Mucosa of rectum (tissue), 2 donors: ENCODE measurements around the gene HTR1D.
"Not testable (repeated sequence)": the region's sequence is repeated elsewhere in the genome, so short reads cannot be mapped to it uniquely, and the experiment has no call there.

Experiments used
- H3K27ac ChIP-seq, 2 donors: one replicate each; pipeline ENCODE4 v1.7.0; 2013; ENCODE audit warnings: inconsistent platforms in 2 of 2, low read depth in 2 of 2, low read length in 2 of 2
- H3K27me3 ChIP-seq, 2 donors: one replicate each; pipeline ENCODE4 v1.7.0; 2013; ENCODE audit warnings: low read length in 2 of 2; ENCODE audit not compliant: control insufficient read depth in 2 of 2, insufficient read depth in 2 of 2
- H3K36me3 ChIP-seq, 2 donors: one replicate each; pipeline ENCODE4 v1.7.0; 2013; ENCODE audit warnings: low read length in 2 of 2; ENCODE audit not compliant: control insufficient read depth in 2 of 2, insufficient read depth in 2 of 2
- H3K4me1 ChIP-seq, 2 donors: one replicate each; pipeline ENCODE4 v1.7.0; 2013; ENCODE audit warnings: low read length in 2 of 2, mild to moderate bottlenecking in 1 of 2; ENCODE audit not compliant: control insufficient read depth in 2 of 2, insufficient read depth in 2 of 2
- H3K4me3 ChIP-seq, 2 donors: one replicate each; pipeline ENCODE4 v1.7.0; 2013; ENCODE audit warnings: low read length in 2 of 2
- H3K9ac ChIP-seq, 2 donors: one replicate each; pipeline ENCODE4 v1.7.0; 2013; ENCODE audit warnings: low read length in 2 of 2, low read depth in 1 of 2, mild to moderate bottlenecking in 1 of 2
- H3K9me3 ChIP-seq, 2 donors: one replicate each; pipeline ENCODE4 v1.7.0; 2013; ENCODE audit warnings: low read length in 2 of 2; ENCODE audit not compliant: control insufficient read depth in 2 of 2
- donor health status: healthy.
- donor health status: Normal muscosa, but diverticular disease.

The HTR1D gene

DNA sequence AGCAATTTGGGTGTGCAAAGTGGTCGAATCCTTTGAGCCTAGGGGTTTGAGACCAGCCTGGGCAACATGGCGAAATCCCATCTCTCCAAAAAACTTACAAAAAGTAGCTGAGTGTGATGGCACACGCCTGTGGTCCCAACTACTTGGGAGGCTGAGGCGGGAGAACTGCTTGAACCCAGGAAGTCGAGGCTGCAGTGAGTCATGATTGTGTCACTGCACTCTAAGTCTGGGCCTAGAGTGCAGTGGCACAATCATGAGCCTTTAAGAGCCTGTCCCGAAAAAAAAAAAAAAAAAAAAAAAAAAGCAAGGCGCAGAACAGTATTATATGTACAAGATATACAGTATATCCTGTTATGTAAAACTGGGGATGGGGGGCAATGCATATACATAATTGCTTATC is 25.1 kb upstream of the HTR1D start:
- H3K36me3 ChIP-seq: no peaks in the 10 kb centered on the region
- H3K4me3 ChIP-seq: no peak overlapping the region
- no peak overlapping the region for H3K9ac ChIP-seq
- no peaks in the 10 kb centered on the region for H3K9me3 ChIP-seq
- H3K4me1 ChIP-seq: no peaks in the 10 kb centered on the region
- no peaks in the 10 kb centered on the region for H3K27me3 ChIP-seq
- no peak overlapping the region for H3K27ac ChIP-seq

DNA sequence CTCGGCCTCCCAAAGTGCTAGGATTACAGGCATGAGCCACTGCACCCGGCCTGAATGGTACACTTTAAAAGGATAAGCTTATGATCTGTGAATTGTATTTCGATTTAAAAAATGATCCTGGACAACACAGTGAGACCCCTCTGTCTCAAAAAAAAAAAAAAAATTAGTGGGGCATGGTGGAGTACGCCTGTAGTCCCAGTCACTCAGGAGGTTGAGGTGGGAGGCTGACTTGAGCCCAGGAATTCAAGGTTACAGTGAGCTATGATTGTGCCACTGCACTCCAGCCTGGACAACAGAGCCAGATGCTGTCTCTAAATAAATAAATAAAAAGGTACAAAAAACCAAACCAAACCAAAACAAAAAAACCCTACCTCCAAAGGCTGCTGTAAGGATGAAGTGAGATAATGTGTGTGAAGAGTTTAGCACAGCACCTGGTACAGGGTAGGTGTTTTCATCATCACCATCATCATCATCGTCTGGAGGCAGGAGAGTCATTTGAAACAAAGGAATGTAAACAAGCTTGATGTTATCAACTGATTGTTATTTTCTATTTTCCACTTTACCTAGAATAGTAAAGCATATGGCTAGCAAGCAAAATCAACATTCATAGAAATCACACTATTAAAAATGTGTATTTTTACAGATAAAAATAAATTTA is 22.5 kb upstream of the HTR1D start:
- Histone ChIP-seq H3K36me3 (no peaks in the 10 kb centered on the region), H3K4me1 (no peaks in the 10 kb centered on the region), H3K27me3 (no peaks in the 10 kb centered on the region), H3K9me3 (no peaks in the 10 kb centered on the region), H3K4me3 (no peak overlapping the region), H3K9ac (no peak overlapping the region), H3K27ac (no peak overlapping the region)

DNA sequence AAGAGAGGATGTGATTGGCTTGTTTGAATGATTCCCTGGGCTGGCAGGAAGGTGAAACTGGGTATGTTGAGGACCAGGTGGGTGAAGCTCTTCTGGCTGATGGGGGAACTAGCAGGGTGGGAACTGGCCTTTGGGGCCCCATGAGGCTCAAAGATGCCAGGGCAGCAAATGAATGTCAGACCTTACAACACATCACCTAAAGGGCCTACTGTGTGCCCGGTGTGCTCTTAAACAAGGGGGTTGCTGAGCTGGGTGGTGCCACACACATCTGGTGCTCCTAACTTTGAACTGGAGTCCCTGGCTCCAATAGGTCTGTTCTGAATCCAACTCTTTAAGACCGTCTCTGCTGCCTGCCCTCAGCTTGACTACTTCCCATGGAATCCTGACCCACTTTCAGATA is 21.3 kb upstream of the HTR1D start:
- no peaks in the 10 kb centered on the region for H3K27me3 ChIP-seq
- no peak overlapping the region for H3K4me3 ChIP-seq
- no peaks in the 10 kb centered on the region for H3K36me3 ChIP-seq
- H3K9ac ChIP-seq: no peak overlapping the region
- no peaks in the 10 kb centered on the region for H3K9me3 ChIP-seq
- H3K27ac ChIP-seq: no peak overlapping the region
- H3K4me1 ChIP-seq: no peaks in the 10 kb centered on the region

DNA sequence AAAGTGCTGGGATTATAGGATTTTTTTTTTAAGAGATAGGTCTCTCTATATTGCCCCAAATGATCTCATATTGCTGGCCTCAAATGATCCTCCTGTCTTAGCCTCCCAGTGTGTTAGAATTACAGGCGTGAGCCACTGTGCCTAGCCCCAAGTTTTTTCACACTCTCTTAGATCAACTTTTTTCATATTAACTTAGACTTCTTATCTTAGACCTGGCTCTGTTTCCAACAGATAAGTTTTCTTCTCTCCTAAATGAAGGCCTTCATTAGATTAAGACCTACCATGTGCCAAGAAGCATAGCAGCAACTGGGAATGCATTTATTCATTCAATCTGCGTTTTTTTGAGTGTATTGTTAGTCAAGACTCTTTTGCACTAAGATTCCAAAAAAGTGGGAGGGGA is 20.2 kb upstream of the HTR1D start:
- Histone ChIP-seq H3K27ac (no peak overlapping the region), H3K4me1 (no peaks in the 10 kb centered on the region), H3K36me3 (no peaks in the 10 kb centered on the region), H3K9me3 (no peaks in the 10 kb centered on the region), H3K9ac (no peak overlapping the region), H3K4me3 (no peak overlapping the region), H3K27me3 (no peaks in the 10 kb centered on the region)

DNA sequence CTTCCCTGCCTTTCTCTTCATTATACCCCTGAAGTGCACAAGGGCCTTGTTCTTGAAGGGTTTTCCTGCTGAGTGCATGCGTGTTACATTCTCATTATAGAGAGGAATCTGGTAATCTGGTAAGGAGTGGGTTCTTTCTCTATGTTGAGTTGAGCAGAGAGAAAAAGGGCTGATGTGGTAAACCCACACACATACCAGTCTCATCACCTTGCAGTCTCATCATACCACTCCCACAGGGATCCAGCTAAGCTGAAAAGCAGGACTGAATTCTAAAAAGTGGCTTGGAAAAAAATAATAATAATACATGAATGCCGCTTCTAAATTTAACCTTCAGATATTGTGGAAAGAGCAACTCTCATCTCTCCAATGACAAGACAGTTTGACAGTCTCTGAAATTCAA is 10.5 kb upstream of the HTR1D start:
- Histone ChIP-seq H3K4me1 (peaks cover 3 to 4% of the 10 kb centered on the region in 2 donors), H3K9ac (no peak overlapping the region), H3K36me3 (no peaks in the 10 kb centered on the region), H3K9me3 (no peaks in the 10 kb centered on the region), H3K4me3 (no peak overlapping the region), H3K27me3 (no peaks in the 10 kb centered on the region), H3K27ac (no peak overlapping the region)

DNA sequence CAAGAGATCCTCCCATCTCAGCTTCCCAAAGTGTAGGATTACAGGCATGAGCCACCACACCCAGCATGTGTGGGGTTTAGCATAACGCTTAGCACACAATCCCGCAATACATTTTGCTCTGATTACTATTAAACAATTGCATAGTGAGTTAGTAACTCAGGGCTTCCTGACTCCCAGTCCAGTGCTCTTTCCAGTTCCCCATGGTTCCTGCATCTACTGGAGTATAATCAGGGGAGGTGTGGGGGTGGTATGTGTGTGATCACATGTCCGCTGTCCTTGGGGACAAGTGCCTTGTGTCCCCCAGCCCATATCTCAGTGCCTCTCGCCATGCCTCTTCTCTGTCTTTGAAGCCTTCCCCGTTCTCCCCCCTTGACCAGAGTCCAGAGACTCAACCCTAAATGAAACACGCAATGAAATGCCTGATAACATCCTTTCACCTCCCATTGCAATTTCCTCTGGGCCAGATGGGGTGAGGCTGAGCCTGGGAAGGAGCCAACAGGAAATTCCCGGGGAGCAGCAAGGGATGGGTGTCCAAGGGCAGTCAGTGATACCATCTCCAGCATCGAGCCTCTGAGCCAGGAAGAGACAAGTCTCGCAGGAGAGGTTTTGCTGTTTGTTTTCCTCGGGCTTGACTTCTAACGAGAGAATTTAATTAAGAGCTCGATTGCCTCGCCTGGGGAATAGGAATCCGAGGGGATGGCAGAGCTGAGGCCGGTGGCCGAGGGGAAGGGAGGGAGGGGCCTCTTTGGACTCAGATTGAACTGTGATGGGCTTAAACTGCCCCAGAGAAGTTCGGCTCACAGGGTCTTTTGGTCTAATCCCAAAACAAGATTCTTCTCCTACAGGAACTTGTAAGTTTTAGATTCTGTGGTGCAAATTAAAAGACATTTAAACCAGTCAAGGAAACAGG is 7.7 kb upstream of the HTR1D start:
- H3K27ac ChIP-seq: peak overlapping the region in 1 of 2 donors; percentile 8
- H3K4me3 ChIP-seq: no peak overlapping the region
- peaks cover 3 to 4% of the 10 kb centered on the region in 2 donors for H3K4me1 ChIP-seq
- no peaks in the 10 kb centered on the region for H3K36me3 ChIP-seq
- no peaks in the 10 kb centered on the region for H3K9me3 ChIP-seq
- H3K27me3 ChIP-seq: peaks cover 0 to 3% of the 10 kb centered on the region in 2 donors
- H3K9ac ChIP-seq: no peak overlapping the region

DNA sequence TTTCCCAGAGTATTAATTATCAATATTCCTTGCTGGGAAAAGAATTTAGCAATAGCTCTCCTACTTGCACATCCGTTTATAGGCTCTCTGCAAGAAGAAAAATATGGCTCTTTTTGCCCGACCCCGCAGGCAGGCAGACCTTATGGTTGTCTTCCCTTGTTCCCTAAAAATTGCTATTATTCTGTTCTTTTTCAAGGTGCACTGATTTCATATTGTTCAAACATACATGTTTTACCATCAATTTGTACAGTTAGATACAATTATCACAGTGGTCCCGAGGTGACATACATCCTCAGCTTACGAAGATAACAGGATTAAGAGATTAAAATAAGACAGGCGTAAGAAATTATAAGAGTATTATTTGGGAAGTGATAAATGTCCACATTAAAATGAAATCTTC is 6.7 kb upstream of the HTR1D start:
- not testable (repeated sequence) for H3K9ac ChIP-seq, H3K4me3 ChIP-seq, H3K36me3 ChIP-seq, H3K4me1 ChIP-seq, H3K27ac ChIP-seq, H3K9me3 ChIP-seq, H3K27me3 ChIP-seq

DNA sequence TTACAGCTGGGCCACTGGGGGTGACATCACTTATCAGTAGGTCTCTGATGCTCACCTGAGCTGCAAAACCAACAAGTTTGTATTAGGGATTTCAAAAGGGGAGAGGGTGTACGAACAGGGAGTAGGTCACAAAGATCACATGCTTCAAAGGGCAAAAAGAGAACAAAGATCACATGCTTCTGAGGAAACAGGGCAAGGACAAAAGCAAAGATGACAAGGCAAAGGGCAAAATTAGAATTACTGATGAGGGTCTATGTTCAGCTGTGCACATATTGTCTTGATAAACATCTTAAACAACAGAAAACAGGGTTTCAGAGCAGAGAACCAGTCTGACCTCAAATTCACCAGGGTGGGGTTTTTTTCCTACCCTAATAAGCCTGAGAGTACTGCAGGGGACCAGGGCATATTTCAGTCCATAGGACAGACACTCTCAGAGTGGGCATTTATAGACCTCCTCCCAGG is 6.2 kb upstream of the HTR1D start:
- H3K9ac ChIP-seq, H3K27me3 ChIP-seq, H3K4me1 ChIP-seq, H3K36me3 ChIP-seq, H3K9me3 ChIP-seq, H3K27ac ChIP-seq, H3K4me3 ChIP-seq: not testable (repeated sequence)

DNA sequence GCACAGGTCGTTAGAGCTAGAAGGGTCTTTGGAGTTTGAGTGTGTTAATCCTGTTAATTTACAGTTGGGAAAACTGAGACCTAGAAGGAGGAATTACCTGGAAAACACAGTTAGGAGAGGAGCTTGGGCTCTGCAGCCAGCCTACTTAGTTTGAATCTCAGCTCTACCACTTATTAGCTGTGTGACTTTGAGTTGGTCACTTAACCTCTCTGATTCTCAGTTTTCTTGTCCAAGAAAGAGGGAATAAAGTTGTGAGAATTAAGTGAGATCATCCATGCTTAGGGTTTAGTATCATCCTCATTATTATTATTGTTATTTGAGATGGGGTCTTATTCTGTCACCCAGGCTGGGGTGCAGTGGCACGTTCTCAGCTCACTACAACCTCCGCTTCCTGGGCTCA is 5.4 kb upstream of the HTR1D start:
- Histone ChIP-seq H3K27me3 (peaks cover 6 to 8% of the 10 kb centered on the region in 2 donors), H3K4me1 (peaks cover 3 to 4% of the 10 kb centered on the region in 2 donors), H3K9me3 (no peaks in the 10 kb centered on the region), H3K36me3 (no peaks in the 10 kb centered on the region), H3K27ac (no peak overlapping the region), H3K4me3 (no peak overlapping the region), H3K9ac (no peak overlapping the region)

DNA sequence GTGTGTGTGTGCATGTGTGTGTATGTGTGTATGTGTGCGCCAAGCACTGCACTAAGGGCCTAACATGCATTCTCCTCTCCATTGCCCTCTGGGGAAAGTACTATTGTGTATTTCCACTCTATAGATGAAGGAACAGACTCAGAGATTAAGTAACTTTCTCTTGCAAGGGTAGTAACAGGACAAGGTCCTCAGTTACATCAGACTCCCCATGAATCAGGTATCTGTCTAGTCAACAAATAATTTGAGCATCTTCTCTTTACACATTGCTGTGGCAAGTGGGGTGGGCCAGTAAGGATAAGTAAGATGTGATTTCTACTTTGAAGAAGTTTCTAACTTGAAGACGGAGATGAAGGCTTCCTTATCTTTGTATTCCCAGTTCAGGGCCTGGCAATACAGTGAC is 5.0 kb upstream of the HTR1D start:
- Histone ChIP-seq H3K9ac (no peak overlapping the region), H3K4me3 (no peak overlapping the region), H3K27ac (no peak overlapping the region), H3K4me1 (peaks cover 3 to 4% of the 10 kb centered on the region in 2 donors), H3K9me3 (no peaks in the 10 kb centered on the region), H3K36me3 (no peaks in the 10 kb centered on the region), H3K27me3 (peaks cover 6 to 8% of the 10 kb centered on the region in 2 donors)
